HUES6 (cell line): Measurements from ENCODE around the gene TAAR9.

Experiments
- H3K27ac ChIP-seq: 2 replicates; pipeline ENCODE4 v1.7.0; 2013; ENCODE audit warnings: low read depth, mild to moderate bottlenecking, low read length, inconsistent platforms
- H3K27me3 ChIP-seq: 2 replicates; pipeline ENCODE4 v1.6.1; 2013; ENCODE audit warnings: low read length; ENCODE audit not compliant: control insufficient read depth, insufficient read depth
- H3K36me3 ChIP-seq: 2 replicates; pipeline ENCODE4 v1.6.1; 2013; ENCODE audit warnings: low read length; ENCODE audit not compliant: control insufficient read depth, insufficient read depth
- H3K4me1 ChIP-seq: 2 replicates; pipeline ENCODE4 v1.6.1; 2013; ENCODE audit warnings: low read length; ENCODE audit not compliant: control insufficient read depth, insufficient read depth
- H3K4me3 ChIP-seq: 2 replicates; pipeline ENCODE4 v1.5.1; 2013; ENCODE audit warnings: low read depth, low read length
- H3K9ac ChIP-seq: one replicate; pipeline ENCODE4 v1.6.1; 2013; ENCODE audit warnings: mild to moderate bottlenecking, low read length
- H3K9me3 ChIP-seq: 2 replicates; pipeline ENCODE4 v1.6.1; 2013; ENCODE audit warnings: low read depth, low read length; ENCODE audit not compliant: control insufficient read depth, insufficient read depth

The TAAR9 gene

GRCh38 chr6:132499757-132500156 is 38.3 kb upstream of the TAAR9 start:
- H3K36me3 ChIP-seq, result peaks cover 31% of the 10 kb centered on the region
- no peaks in the 10 kb centered on the region for H3K9me3 ChIP-seq
- H3K4me3 ChIP-seq, result no peak overlapping the region
- no peak overlapping the region for H3K27ac ChIP-seq
- H3K27me3 ChIP-seq, result no peaks in the 10 kb centered on the region
- H3K4me1 ChIP-seq, result no peaks in the 10 kb centered on the region
- no peak overlapping the region for H3K9ac ChIP-seq

- Histone ChIP-seq H3K4me3 (no peak overlapping the region), H3K27ac (no peak overlapping the region), H3K36me3 (peaks cover 26% of the 10 kb centered on the region), H3K9me3 (no peaks in the 10 kb centered on the region), H3K9ac (no peak overlapping the region), H3K4me1 (peaks cover 4% of the 10 kb centered on the region), H3K27me3 (no peaks in the 10 kb centered on the region)
Observed at GRCh38 chr6:132504757-132505156, 33.3 kb upstream of the TAAR9 start.

- peaks cover 4% of the 10 kb centered on the region for H3K4me1 ChIP-seq
- no peaks in the 10 kb centered on the region for H3K9me3 ChIP-seq
- H3K36me3 ChIP-seq, result peaks cover 26% of the 10 kb centered on the region
- no peak overlapping the region for H3K9ac ChIP-seq
- H3K27ac ChIP-seq, result no peak overlapping the region
- no peak overlapping the region for H3K4me3 ChIP-seq
- H3K27me3 ChIP-seq, result no peaks in the 10 kb centered on the region
Observed at GRCh38 chr6:132505158-132505557, 32.9 kb upstream of the TAAR9 start.

GRCh38 chr6:132506461-132506860 is 31.6 kb upstream of the TAAR9 start:
- Histone ChIP-seq H3K9ac (no peak overlapping the region), H3K4me1 (peaks cover 9% of the 10 kb centered on the region), H3K36me3 (peaks cover 20% of the 10 kb centered on the region), H3K9me3 (no peaks in the 10 kb centered on the region), H3K27me3 (no peaks in the 10 kb centered on the region), H3K4me3 (no peak overlapping the region), H3K27ac (no peak overlapping the region)

GRCh38 chr6:132506869-132507808 is 30.9 kb upstream of the TAAR9 start:
- Histone ChIP-seq H3K36me3 (peaks cover 13% of the 10 kb centered on the region), H3K4me3 (no peak overlapping the region), H3K4me1 (peaks cover 14% of the 10 kb centered on the region), H3K27ac (no peak overlapping the region), H3K9ac (no peak overlapping the region), H3K27me3 (no peaks in the 10 kb centered on the region), H3K9me3 (no peaks in the 10 kb centered on the region)

- Histone ChIP-seq H3K4me1 (peaks cover 10% of the 10 kb centered on the region), H3K4me3 (peak overlapping the region; percentile 77; the same call in 1 of the 2 replicates), H3K27ac (no peak overlapping the region), H3K9ac (no peak overlapping the region), H3K9me3 (no peaks in the 10 kb centered on the region), H3K36me3 (peaks cover 6% of the 10 kb centered on the region), H3K27me3 (peaks cover 10% of the 10 kb centered on the region; the same call in 1 of the 2 replicates)
Observed at GRCh38 chr6:132511210-132511830, 26.8 kb upstream of the TAAR9 start.

GRCh38 chr6:132511831-132512220 is 26.3 kb upstream of the TAAR9 start:
- Histone ChIP-seq H3K36me3 (peaks cover 6% of the 10 kb centered on the region), H3K4me3 (peak overlapping the region; percentile 77), H3K27ac (no peak overlapping the region), H3K4me1 (peaks cover 10% of the 10 kb centered on the region), H3K27me3 (peaks cover 10% of the 10 kb centered on the region; the same call in 1 of the 2 replicates), H3K9me3 (no peaks in the 10 kb centered on the region), H3K9ac (no peak overlapping the region)

GRCh38 chr6:132512342-132512637 is 25.8 kb upstream of the TAAR9 start:
- H3K27me3 ChIP-seq, result peaks cover 10% of the 10 kb centered on the region; the same call in 1 of the 2 replicates
- peaks cover 6% of the 10 kb centered on the region for H3K36me3 ChIP-seq
- H3K27ac ChIP-seq, result 0 out of 2 replicates have a peak overlapping the region, but pooled peaks have one; percentile 18
- H3K4me3 ChIP-seq, result peak overlapping the region; percentile 77
- no peaks in the 10 kb centered on the region for H3K9me3 ChIP-seq
- peaks cover 10% of the 10 kb centered on the region for H3K4me1 ChIP-seq
- peak overlapping the region; percentile 80 for H3K9ac ChIP-seq

- 0 out of 2 replicates have a peak within 1 kb of the TSS, but pooled peaks have one; percentile 18 for H3K27ac ChIP-seq
- H3K9me3 ChIP-seq, result no peaks in the 10 kb centered on the region
- peaks cover 4% of the 10 kb centered on the region; the same call in 1 of the 2 replicates for H3K36me3 ChIP-seq
- H3K4me1 ChIP-seq, result peaks cover 10% of the 10 kb centered on the region
- peaks cover 10% of the 10 kb centered on the region; the same call in 1 of the 2 replicates for H3K27me3 ChIP-seq
- peak within 1 kb of the TSS; percentile 80 for H3K9ac ChIP-seq
- peak within 1 kb of the TSS; percentile 77 for H3K4me3 ChIP-seq
Observed at GRCh38 chr6:132512638-132513632, 25.1 kb upstream of the TAAR9 start, which contains the start of gene STX7. Gene STX7 (minus strand): TSS chr6:132513116. CDS start chr6:132503530, 9,586 bp downstream.

- H3K27ac ChIP-seq, result no peak overlapping the region
- H3K4me3 ChIP-seq, result no peak overlapping the region
- no peak overlapping the region for H3K9ac ChIP-seq
- peaks cover 10% of the 10 kb centered on the region; the same call in 1 of the 2 replicates for H3K27me3 ChIP-seq
- peaks cover 10% of the 10 kb centered on the region for H3K4me1 ChIP-seq
- H3K36me3 ChIP-seq, result no peaks in the 10 kb centered on the region
- no peaks in the 10 kb centered on the region for H3K9me3 ChIP-seq
Observed at GRCh38 chr6:132513831-132514545, 24.1 kb upstream of the TAAR9 start.
